HG03558 (cell line): ENCODE data around the gene KANTR.

Source experiments
- ATAC-seq: cut with Tn5 transposase; IDR thresholded peaks from one replicate; pipeline ENCODE4 v1.9.1; 2021; ENCODE audit warnings: moderate number of reproducible peaks; ENCODE audit not compliant: unreplicated experiment; ENCODE audit errors: extremely low read depth

KANTR gene

GRCh38 chrX:53080628-53081580, 13.0 kb upstream of the KANTR start:
- no peak for ATAC-seq

DNA sequence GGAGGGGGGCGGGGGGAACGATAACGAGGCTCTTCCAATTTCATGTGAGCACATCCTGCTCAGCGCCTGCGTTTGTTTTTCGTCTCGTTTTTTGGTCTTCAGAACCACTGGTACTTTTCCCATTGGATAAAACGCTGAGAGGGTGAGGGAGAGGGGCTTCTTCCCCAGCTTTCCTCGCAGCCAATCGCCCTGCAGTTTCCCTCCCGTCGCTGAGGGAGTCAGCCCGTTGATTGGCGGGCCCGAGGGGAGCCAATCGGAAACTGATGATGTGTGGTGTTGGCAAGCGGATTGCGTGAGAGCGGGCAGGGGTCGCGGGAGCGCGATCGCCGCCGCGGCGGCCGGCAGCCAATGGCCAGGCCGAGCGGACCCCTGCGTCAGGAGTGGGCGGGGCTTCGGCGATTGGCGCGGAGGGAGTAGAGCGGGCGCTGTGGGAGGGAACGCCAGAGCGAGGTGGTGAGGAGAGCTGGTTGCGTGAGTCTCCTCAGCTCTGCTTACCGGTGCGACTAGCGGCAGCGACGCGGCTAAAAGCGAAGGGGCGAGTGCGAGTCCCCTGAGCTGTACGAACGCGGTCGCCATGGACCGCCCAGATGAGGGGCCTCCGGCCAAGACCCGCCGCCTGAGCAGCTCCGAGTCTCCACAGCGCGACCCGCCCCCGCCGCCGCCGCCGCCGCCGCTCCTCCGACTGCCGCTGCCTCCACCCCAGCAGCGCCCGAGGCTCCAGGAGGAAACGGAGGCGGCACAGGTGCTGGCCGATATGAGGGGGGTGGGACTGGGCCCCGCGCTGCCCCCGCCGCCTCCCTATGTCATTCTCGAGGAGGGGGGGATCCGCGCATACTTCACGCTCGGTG, 11.8 kb upstream of the KANTR start, which contains the start of gene TSPYL2:
Gene TSPYL2, plus strand, starts transcription at position 443 of the 848 bp plus-strand sequence. Its CDS starts 132 bp downstream, at position 575.
- peak; percentile 78 for ATAC-seq

GRCh38 chrX:53082773-53083616, 10.9 kb upstream of the KANTR start:
- no peak for ATAC-seq

- no peak for ATAC-seq
Measured at GRCh38 chrX:53084043-53084570, 9.8 kb upstream of the KANTR start.

GRCh38 chrX:53084863-53085262, 9.1 kb upstream of the KANTR start:
- no peak for ATAC-seq

GRCh38 chrX:53085661-53086229, 8.2 kb upstream of the KANTR start:
- no peak for ATAC-seq

- no peak for ATAC-seq
Measured at GRCh38 chrX:53086464-53086863, 7.5 kb upstream of the KANTR start.

GRCh38 chrX:53087388-53087831, 6.5 kb upstream of the KANTR start:
- ATAC-seq, result no peak

DNA sequence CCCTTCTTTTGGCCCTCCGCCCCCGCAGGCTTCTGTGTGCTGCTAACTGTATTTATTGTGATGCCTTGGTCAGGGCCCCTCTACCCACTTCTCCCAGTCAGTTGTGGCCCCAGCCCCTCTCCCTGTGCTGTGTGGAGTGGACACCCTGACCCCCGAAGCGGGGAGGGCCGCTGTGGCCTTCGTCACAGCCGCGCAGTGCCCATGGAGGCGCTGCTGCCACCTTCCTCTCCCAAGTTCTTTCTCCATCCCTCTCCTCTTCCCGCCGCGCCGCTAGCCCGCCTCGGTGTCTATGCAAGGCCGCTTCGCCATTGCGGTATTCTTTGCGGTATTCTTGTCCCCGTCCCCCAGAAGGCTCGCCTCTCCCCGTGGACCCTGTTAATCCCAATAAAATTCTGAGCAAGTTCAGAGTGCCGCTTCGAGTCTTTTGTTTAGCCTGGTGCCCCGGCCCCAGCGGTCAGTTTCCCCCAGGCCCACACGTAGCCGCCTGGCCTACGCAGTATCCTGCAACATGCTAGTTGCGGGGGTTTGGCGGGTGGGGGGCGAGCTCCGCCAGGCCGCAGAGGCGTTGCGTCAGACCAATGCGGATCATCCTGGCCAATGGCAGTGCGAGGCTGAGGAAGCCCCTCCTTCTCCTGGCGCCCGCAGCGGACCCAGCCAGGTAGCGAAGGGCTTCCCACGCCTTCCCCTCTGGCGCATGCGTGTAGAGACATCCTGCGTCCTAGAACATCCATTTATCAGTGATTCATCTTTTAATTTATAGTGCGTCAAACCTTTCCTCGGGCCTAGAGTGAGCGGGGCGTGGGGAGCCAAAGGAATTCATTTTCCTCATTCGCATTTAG, 5.6 kb upstream of the KANTR start:
- no peak for ATAC-seq

- no peak for ATAC-seq
Measured at GRCh38 chrX:53089224-53089842, 4.6 kb upstream of the KANTR start.

DNA sequence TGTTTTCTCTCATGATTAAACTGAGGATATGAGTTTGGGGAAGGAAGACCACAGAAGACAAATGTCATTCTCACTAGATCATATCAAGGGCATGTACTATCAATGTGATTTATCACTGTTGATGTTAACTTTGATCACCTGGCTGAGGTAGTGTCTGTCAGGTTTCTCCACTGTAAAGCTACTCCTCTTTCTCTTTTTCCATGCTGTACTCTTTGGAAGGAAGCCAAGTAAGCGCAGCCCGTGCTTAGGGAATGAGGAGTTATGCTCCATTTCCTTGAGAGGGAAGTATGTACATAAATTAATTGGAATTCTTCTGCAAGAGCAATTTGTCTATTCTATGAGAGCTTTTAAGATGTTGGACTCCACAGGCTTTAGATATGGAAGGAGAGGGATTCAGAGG, 4.0 kb upstream of the KANTR start:
- ATAC-seq, result no peak

DNA sequence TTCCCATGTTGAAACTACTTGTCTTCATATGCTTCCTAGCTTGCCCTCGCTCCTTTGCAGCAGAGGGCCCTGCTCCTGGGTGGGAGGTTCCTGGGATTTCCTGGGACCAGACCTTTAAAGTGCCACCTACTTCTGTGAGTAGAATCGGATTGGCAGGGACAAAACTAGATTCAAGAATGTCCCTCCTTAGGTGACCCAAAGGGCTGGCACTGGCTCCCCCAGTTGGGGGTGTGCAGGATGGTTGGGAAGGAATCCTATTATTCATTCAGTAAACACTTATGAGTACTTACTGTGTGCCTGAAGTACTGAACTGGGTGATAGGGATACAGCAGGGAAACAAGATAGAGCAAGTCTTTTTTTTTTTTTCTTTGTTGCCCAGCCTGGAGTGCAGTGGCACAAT, 2.6 kb upstream of the KANTR start:
- ATAC-seq, result no peak

- no peak for ATAC-seq
Measured at GRCh38 chrX:53093177-53093655, 726 bp upstream of the KANTR start.

DNA sequence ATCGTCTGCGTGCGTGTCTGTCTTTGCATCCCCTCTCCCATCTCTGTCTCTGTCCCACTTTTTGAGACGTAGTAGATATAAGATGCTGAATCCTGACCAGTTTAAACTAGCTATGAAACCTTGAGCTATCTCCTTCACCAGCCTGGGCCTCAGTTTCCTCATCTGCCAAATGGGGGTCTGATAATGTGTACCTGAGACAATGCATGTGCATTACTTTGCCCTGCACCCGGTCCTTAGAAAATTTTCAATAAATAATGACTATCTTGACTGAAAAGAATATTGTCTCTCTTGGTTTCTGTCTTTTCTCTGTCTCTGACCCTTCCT, 602 bp downstream of the KANTR start:
- ATAC-seq, result no peak

- ATAC-seq, result no peak
Measured at GRCh38 chrX:53095796-53096195, 1.9 kb downstream of the KANTR start.

- no peak for ATAC-seq
Measured at GRCh38 chrX:53114864-53115549, 21.1 kb downstream of the KANTR start.

DNA sequence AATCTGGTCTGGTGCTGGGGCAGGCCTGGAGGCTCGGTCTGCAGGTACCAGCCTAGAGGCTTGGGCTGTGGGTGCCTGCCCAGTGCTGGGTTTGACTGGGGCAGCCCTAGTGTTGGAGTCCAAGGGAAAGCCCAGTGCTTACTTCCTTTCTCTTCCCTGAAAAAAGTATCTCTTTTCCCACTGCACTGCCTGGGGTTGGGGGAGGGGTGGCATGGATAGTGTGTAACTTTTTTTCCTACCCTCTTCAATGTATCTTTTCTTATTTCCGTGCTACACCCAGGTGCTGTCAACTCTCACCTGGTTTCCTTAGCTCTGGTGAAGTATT, 21.6 kb downstream of the KANTR start:
- ATAC-seq, result no peak

DNA sequence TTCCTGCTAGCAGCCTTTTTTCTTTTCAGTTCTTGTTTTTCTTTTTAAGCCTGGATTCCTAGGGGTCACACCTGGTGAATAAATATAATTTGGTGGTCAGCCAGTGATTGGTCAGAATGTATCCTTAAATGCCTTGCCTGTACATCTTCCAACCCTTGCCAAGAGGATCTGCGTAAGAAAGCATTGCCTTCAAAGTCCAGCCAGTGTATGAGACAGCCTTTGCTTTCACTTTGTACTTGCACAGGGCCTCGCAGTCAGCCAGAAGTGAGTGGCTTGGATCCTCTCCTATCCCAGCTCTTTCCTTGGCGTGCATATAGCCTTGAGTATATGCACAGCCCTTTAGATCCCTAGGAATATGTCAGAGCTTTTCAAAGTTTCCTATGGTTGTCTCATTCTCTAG, 22.2 kb downstream of the KANTR start:
- no peak for ATAC-seq
